ENCODE results near the gene SLC27A4. TPM values are rescaled to one million over a fixed set of nuclear protein-coding genes. Genes with fewer than 3 reads are reported as not detected.

The SLC27A4 gene
- total and polyA plus RNA-seq, 11 donors: 10.7 to 48.8 (median 23.2) TPM

DNA sequence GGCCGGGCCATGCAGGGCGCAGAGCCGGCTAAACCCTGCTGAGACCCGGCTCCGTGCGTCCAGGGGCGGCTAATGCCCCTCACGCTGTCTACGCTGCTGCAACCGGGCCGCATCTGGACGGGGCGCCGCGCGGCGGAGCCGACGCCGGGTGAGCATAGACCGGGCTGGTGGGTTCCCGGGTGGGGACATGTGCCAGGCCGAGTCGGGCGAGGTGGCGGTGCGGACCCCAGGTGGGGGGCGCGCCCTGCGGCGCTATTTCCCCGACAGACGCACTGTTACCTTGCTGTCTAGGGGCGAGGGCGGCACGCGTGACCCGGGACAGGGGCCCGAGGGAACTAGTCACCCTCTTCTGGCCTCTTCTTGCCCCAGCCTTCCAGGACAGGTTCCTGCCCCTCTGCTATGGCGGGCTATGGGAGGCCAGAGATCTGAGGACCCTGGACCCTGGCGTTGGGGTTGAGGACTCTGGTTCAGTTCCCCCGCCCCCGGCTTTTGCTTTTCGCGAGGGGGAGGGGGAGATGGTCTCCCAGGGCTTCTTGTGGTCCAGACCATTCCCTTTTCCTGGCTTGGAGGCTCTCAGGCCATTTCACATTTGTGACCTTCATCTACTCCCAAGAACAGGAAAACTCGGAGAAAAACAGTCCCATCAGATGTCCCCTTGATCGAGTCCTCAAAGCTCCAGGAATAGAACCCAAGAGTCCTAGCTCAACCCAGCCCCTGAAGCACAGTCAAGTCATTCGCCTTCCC is 536 bp downstream of the SLC27A4 start:
- WGBS, 4 donors: 1 to 2% (median 1%) methylated on average over 8 to 48 of the region's 48 CpGs
- intact Hi-C loops (cut with DNase I): loop anchor here in 9 of 10 donors (1.0 to 10.0 kb wide), 8 partner anchors 18 to 146 kb away; partner anchors contain the start of genes CIZ1 (in 1 of the 9), COQ4 (in 1 of the 9), DNM1 (in 1 of the 9) and TRUB2 (in 1 of the 9)
- Histone ChIP-seq H3K4me3 (peak overlapping the region; percentile 62 to 96 (median 86)), H3K36me3 (peaks cover 0 to 38% (median 31%) of the 10 kb centered on the region in 9 donors), H3K4me1 (peaks cover 0 to 16% (median 9%) of the 10 kb centered on the region in 12 donors), H3K27ac (peak overlapping the region in 11 of 12 donors; percentile 39 to 84 (median 75)), H3K9me3 (no peaks in the 10 kb centered on the region), H3K27me3 (no peaks in the 10 kb centered on the region)
- ATAC-seq: peak in 3 of 4 donors; percentile 3 to 37 (median 6)
- peak in 2 of 5 donors; percentile 37 to 73 for DNase-seq
- no peak for TF ChIP-seq POLR2A (IDR thresholded peaks at IDR 0.05)
- TF ChIP-seq, protein P1, sequence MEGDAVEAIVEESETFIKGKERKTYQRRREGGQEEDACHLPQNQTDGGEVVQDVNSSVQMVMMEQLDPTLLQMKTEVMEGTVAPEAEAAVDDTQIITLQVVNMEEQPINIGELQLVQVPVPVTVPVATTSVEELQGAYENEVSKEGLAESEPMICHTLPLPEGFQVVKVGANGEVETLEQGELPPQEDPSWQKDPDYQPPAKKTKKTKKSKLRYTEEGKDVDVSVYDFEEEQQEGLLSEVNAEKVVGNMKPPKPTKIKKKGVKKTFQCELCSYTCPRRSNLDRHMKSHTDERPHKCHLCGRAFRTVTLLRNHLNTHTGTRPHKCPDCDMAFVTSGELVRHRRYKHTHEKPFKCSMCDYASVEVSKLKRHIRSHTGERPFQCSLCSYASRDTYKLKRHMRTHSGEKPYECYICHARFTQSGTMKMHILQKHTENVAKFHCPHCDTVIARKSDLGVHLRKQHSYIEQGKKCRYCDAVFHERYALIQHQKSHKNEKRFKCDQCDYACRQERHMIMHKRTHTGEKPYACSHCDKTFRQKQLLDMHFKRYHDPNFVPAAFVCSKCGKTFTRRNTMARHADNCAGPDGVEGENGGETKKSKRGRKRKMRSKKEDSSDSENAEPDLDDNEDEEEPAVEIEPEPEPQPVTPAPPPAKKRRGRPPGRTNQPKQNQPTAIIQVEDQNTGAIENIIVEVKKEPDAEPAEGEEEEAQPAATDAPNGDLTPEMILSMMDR (IDR thresholded peaks at IDR 0.05): no peak

DNA sequence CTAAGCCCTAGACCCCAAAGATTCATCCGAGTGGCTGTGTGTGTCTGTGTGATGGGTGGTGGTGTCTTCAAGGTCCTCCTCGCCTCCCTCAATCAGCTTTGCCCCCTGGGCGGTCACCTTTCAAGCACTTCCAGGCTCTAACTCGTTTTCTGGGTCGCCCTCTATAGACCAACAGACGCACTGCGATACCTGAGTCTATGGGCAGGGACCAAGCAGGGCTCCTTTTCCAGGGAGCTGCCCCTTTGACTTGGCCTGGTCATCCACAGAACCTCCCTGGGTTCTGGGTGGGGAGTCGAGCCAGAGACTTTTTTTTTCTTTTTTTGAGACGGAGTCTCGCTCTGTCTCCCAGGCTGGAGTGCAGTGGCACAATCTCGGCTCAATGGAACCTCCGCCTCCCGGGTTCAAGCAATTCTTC is 1.1 kb downstream of the SLC27A4 start:
- H3K9me3 ChIP-seq: no peaks in the 10 kb centered on the region
- H3K4me3 ChIP-seq: peak overlapping the region; percentile 62 to 96 (median 86)
- peak in 4 of 5 donors; percentile 32 to 70 (median 60) for DNase-seq
- H3K27me3 ChIP-seq: no peaks in the 10 kb centered on the region
- ATAC-seq: peak; percentile 52 to 76 (median 68)
- peaks cover 0 to 16% (median 9%) of the 10 kb centered on the region in 12 donors for H3K4me1 ChIP-seq
- intact Hi-C loops (cut with DNase I): loop anchor here in 9 of 10 donors (1.0 to 10.0 kb wide), 8 partner anchors 19 to 147 kb away; partner anchors contain the start of genes CIZ1 (in 1 of the 9), COQ4 (in 1 of the 9), DNM1 (in 1 of the 9) and TRUB2 (in 1 of the 9)
- H3K27ac ChIP-seq: peak overlapping the region in 6 of 12 donors; percentile 74 to 84 (median 77)
- H3K36me3 ChIP-seq: peaks cover 0 to 43% (median 37%) of the 10 kb centered on the region in 9 donors
- WGBS, 4 donors: 31 to 37% (median 35%) methylated on average over 12 to 13 of the region's 13 CpGs
- TF ChIP-seq POLR2A (IDR thresholded peaks at IDR 0.05): no peak
- TF ChIP-seq, protein P1 (IDR thresholded peaks at IDR 0.05): peak; percentile 39 to 68 (median 56)

DNA sequence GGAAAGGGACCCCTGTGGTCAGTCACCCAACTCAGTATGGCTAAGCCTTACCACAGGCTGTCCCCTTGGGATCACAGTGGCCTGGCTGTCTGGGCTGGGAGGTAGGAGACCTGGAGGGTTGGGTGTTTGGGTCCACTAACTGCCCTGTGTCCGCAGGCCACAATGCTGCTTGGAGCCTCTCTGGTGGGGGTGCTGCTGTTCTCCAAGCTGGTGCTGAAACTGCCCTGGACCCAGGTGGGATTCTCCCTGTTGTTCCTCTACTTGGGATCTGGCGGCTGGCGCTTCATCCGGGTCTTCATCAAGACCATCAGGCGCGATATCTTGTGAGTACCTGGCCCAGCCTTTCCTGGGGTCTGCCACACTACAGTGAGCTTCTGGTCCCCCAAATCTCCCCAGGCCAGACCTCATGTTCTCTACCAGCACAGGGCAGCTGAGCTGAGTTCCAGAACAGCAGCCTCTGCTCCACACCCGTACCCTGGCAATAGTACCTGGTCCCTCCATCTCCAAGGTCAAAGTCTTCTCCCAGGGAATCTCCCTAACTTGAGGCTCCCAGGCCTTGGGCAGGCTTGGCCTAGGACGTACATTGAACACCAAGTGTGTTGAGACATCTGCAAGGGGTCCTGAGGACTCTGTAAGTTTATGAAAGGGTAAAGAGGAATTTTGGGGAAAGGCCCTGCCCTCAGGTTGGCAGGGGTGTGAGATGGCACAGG is 2.8 kb downstream of the SLC27A4 start:
- intact Hi-C loops (cut with DNase I): loop anchor here in 5 of 10 donors (5.0 to 10.0 kb wide), 4 partner anchors 46 to 148 kb away; partner anchors contain the start of genes CIZ1 (in 1 of the 5) and DNM1 (in 1 of the 5)
- WGBS, 4 donors: 91 to 98% (median 96%) methylated on average over 6 to 8 of the region's 8 CpGs
- H3K36me3 ChIP-seq: peaks cover 0 to 58% (median 54%) of the 10 kb centered on the region in 9 donors
- TF ChIP-seq, protein P1 (IDR thresholded peaks at IDR 0.05): no peak
- no peak for TF ChIP-seq POLR2A (IDR thresholded peaks at IDR 0.05)
- DNase-seq (no peak), ATAC-seq (no peak)
- H3K4me1 ChIP-seq: peaks cover 0 to 16% (median 9%) of the 10 kb centered on the region in 12 donors
- no peaks in the 10 kb centered on the region for H3K9me3 ChIP-seq
- H3K27me3 ChIP-seq: no peaks in the 10 kb centered on the region
- no peak overlapping the region for H3K4me3 ChIP-seq
- no peak overlapping the region for H3K27ac ChIP-seq

Data from heart left ventricle (tissue), 16 donors.